HG02623 (cell line): Measurements from ENCODE around the gene WNK1.

Source experiments
- ATAC-seq: cut with Tn5 transposase; IDR thresholded peaks from one replicate; pipeline ENCODE4 v1.9.1; 2021; ENCODE audit warnings: moderate library complexity; ENCODE audit not compliant: unreplicated experiment

WNK1 gene

DNA sequence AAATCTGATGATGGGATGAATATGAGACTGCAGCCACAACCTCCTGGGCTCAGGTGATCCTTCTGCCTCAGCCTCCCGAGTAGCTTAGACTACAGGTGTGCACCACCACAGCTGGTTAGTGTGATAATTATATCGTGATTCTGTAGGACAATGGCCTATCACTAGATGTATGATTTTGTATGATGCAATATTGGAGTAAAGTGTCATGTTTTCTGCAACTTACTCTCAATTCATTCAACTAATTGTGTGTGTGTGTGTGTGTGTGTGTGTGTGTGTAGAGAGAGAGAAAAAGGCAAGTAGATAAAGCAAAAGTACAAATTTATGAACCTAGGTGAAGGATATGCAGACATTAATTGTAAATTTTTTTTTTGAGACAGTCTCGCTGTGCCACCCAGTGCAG, 186.4 kb downstream of the WNK1 start:
- no peak for ATAC-seq

DNA sequence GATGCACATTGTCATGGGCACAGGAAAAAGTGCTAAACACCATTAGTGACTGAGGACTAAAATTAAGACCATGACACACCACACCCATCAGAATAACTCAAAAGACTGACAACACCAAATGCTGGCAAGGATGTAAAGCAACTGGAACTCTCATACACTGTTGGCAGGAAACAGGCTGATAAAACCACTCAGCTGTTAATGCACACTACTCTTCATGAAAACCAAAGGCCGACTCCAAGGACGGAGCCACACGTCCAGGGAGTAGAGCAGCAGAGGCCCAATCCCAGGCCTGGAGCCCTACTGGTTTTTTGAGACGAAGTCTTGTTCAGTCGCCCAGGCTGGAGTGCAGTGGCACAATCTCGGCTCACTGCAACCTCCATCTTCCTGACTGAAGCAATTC, 190.7 kb downstream of the WNK1 start:
- ATAC-seq = no peak

DNA sequence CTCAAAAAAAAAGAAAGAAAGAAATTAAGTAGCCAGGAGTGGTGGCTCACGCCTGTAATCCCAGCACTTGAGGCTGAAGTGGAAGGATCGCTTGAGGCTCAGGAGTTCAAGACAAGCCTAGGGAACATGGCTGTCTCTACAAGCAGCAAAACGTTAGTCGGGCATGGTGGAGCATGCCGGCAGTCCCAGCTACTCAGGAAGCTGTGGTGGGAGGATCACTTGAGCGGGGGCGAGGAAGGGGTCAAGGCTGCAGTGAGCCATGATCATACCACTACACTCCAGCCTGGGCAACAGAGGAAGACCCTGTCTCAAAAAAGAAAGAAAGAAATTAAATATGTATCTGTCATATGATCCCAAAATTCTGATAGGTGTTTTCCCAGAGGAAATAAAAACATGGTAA, 191.8 kb downstream of the WNK1 start:
- ATAC-seq = no peak

DNA sequence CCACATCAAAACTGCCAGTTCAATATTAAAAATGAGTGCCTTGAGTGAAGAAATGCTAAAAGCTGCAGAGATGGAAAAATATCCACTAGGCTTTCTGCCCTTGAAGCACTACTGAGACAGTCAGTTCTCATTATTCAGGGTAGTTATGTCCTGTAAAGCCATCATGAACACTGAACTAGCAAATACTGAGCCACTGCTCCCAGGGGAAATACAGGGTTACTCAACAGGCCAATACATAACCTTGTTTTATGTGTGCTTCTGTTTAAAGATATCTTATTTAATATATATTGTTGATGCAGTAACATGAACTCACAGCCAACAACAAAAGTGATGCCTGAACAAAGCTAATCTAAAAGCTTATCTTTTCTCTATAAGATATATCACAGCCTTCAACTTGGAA, 193.8 kb downstream of the WNK1 start:
- no peak for ATAC-seq

DNA sequence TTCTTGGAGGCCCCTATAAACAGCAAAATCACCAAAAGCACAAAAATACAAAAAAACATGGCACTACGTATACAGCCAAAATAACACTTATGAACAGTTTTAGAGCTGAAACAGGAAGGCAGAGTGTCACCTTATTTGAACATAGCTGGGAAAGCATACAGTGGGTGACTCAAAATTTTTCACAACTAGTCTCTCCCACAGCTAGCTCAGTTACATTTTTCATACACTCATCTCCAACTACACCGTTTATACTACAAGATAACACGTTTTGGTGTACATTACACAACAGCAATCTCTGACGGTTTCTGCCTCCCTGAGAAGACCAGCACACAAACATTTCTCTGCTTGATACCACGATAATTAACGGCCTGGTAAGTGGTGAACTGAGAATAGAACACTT, 194.3 kb downstream of the WNK1 start:
- ATAC-seq = no peak

DNA sequence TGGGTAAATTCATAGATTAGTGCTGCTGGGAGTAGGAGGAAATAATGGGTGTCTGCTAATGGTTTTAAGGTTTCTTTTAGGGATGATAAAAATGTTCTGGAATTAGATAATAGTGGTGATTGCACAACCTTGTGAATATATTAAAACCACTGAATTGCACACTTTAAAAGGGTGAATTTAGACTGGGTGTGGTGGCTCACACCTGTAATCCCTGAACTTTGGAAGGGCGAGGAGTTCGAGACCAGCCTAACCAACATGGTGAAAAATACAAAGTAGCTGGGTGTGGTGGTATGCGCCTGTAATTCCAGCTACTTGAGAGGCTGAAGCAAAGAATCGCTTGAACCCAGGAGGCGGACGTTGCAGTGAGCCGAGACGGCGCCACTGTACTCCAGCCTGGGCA, 195.9 kb downstream of the WNK1 start:
- ATAC-seq = no peak

DNA sequence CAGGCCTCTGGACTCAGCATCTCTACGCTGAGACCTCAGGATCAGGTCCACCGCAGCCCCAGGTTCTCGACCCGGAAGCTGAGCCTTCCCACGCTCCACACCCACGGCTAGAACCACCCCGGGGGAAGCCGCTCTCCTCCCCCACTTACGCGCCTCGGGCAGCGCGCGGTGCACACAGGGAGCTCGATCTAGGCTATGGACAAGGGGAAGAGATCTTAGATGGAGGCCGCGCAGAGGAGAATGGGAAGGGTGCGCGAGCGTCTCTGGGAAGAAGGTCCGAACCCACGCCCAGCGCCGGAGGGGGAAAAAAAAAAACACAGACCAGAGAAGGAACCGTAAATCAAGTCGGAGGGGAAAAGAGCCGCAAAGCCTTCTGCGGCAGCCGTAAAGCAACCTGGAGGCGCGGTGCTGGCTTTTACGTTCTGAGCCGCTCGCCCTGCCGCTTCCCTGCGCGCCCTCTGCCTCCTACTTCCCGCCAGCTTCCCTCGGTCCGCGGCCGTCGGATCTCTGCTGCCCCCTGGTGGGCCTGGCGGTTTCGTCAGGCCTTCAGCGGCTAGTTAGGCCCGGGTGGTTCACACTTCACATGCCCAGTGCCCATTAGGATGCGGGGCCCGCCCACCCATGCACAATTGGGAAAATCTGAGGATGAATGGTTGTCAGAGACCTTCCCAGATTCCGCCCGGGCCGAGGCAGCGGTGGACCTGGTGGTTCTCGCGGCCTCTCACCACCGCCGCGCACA, 197.2 kb downstream of the WNK1 start, which contains the start of gene RAD52:
RAD52 (minus strand) TSS at position 242 of the 739 bp plus-strand sequence. CDS start 16,636 bp downstream, outside the sequence.
- ATAC-seq = peak; percentile 79

DNA sequence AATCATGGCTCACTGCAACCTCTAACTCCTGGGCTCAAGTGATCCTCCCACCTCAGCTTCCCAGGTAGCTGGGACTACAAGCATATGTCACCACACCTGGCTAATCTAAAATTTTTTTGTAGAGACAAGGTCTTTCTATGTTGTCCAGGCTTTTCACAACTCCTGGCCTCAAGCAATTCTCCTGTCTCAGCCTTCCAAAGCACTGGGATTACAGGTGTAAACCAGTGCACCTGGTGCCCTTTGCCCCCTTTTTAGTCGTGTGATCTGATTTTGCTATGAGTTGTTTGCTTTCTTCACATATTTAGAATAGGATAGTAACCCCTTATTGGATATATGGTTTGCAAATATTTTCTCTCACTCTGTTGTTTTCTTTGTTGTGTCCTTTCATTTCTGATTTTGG, 198.8 kb downstream of the WNK1 start:
- no peak for ATAC-seq

DNA sequence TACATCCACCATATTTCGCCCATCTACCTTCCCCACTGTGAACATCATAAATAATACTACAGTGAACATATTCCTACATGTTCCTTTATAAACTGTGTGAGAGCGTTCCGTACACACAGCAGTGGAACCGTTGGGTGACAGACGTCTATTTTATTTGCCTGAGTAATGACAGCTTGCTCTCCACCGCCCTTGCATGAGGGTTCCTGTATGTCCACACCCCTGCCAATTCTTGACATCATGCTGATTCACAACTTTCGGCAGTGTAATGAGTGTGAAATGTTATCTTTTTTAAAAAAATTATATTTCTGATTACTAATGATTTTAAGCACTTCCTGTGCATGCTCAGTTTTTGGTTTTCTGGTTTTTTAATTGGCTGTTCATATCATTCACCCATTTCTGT, 201.4 kb downstream of the WNK1 start:
- no peak for ATAC-seq

DNA sequence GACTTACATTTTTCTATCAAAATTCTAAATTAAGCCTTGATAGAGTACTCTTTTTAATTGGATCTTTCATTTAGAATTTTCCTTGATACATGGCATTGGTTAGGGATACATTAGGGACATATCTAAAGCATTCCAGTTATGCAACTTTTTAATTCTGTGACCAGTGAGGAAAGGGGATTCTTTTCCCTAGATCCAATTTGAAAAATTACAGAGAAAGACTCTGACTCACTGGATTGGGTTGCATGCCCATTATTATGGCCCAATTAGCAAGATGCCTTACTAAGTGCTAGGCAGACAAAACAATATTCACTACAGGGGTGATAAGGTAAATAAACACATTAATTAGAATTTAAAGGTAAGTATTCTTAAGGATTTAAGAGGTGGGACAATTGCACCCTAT, 202.4 kb downstream of the WNK1 start:
- ATAC-seq = no peak

DNA sequence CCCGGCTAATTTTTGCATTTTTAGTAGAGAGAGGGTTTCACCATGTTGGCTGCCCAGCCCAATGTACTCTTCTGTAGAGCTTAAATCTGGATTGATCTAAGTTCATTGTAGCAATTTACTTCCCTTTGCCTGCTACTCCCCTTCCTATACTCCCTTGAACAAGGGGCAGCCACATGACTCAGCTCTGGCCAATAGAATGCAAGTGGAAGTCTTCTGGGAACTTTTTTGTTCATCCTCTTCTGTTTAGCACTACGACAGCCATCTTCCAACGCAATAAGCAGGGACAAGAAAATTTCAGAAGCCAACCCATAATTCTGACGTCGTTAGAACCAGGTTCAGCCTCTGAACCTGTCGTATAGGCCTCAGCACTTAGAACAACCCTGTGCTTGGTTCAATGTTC, 203.6 kb downstream of the WNK1 start:
- no peak for ATAC-seq

DNA sequence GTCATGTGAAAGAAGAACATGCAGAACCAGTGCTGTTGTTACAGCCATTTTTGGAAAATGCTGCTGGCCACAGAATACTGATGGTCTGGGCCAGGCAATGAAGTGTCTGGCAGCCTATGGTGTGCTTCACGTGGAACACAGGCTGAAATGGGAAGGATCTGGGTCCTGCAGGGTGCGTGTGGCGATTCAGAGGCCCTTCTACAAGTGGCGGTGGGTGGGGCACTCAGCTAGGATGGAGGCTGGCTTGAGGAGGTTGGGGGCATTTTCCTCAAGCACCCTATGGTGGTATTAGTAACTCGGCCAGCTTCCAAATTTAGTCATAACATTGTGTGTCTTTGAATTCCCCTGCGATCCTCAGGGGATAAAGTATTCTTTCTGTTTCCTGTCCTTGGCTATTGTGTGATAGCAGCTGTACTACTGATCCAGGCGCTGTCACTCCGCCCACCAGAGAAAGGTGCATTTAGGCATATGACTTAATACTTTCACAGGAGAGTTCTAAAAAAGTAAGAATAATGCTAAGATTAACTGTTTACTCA, 206.3 kb downstream of the WNK1 start:
- peak; percentile 47 for ATAC-seq
